ENCODE measurements around the gene CACNA2D1.

Gene CACNA2D1

DNA sequence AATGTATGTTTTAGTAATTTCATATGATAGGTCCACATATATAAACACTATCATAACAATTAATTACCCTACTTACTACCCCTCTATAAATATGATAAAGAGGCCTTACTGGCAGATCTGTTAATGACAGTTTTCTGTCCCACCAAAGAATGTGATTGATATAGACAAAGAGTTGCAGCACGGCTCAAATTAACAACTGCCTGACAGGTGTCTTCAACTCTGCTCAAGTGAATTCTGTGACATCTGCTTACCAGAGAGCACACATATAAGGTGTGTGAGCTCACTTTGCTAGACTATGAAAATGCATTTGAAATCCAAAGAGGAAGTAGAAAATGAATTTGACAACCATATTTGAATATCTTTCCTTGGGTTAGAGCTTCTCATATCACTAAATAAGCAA, 36.6 kb downstream of the CACNA2D1 start:
- no peak for DNase-seq
- H3K27me3 ChIP-seq: no peaks in the 10 kb centered on the region
- TF ChIP-seq, protein P1, sequence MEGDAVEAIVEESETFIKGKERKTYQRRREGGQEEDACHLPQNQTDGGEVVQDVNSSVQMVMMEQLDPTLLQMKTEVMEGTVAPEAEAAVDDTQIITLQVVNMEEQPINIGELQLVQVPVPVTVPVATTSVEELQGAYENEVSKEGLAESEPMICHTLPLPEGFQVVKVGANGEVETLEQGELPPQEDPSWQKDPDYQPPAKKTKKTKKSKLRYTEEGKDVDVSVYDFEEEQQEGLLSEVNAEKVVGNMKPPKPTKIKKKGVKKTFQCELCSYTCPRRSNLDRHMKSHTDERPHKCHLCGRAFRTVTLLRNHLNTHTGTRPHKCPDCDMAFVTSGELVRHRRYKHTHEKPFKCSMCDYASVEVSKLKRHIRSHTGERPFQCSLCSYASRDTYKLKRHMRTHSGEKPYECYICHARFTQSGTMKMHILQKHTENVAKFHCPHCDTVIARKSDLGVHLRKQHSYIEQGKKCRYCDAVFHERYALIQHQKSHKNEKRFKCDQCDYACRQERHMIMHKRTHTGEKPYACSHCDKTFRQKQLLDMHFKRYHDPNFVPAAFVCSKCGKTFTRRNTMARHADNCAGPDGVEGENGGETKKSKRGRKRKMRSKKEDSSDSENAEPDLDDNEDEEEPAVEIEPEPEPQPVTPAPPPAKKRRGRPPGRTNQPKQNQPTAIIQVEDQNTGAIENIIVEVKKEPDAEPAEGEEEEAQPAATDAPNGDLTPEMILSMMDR (IDR thresholded peaks at IDR 0.05; ENCODE audit: low read depth, low read length): no peak
- H3K4me1 ChIP-seq: no peaks in the 10 kb centered on the region; the same call in 1 of the 2 replicates
- peaks cover 5% of the 10 kb centered on the region; the same call in 1 of the 2 replicates for H3K36me3 ChIP-seq
- H3K4me3 ChIP-seq (ENCODE audit: low read depth, low read length): no peak overlapping the region
- no peaks in the 10 kb centered on the region; the same call in 1 of the 2 replicates for H3K9me3 ChIP-seq

DNA sequence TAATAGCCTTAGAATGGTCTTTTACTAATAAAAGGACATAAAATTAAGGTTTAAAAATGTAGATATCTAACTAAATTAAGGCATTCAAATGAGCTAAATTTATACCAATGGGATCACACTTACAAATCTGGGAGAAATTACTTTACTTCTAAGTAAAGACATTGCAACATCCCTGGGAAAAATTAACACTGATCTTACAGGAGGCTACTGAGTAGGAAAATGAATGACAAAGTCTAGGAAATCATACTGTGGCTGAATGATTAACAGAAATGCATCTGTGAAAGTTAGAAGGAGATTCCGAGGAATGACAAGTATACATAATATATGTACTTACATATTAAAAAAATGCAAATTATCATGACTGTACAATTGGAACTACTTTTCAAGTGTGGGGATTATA, 38.3 kb downstream of the CACNA2D1 start:
- H3K4me1 ChIP-seq: no peaks in the 10 kb centered on the region
- no peak overlapping the region for H3K4me3 ChIP-seq (ENCODE audit: low read depth, low read length)
- H3K27me3 ChIP-seq: no peaks in the 10 kb centered on the region
- peaks cover 5% of the 10 kb centered on the region; the same call in 1 of the 2 replicates for H3K36me3 ChIP-seq
- H3K9me3 ChIP-seq: no peaks in the 10 kb centered on the region; the same call in 1 of the 2 replicates
- TF ChIP-seq, protein P1 (IDR thresholded peaks at IDR 0.05; ENCODE audit: low read depth, low read length): no peak
- no peak for DNase-seq

DNA sequence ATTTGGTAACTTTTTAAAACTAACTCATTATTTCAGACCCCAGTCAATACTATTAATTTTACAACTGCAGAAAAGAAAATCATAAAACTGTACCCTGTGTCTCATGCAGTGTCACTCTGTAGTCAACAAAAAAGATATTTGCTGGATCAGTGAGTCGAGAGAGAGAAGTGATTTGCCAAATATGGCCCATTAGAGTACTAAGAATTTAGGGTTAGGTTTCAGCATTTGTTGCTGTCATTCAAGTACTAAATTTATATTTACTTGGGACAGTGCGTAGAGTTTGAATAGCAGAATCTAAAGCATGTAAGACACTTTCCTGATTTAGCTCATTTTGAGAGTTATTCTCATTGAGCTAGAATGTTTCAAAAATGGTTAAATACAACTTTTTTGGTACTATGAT, 38.9 kb downstream of the CACNA2D1 start:
- Histone ChIP-seq H3K4me3 (ENCODE audit: low read depth, low read length) (no peak overlapping the region), H3K9me3 (no peaks in the 10 kb centered on the region; the same call in 1 of the 2 replicates), H3K4me1 (no peaks in the 10 kb centered on the region), H3K27me3 (no peaks in the 10 kb centered on the region), H3K36me3 (peaks cover 7% of the 10 kb centered on the region; the same call in 1 of the 2 replicates)
- TF ChIP-seq, protein P1 (IDR thresholded peaks at IDR 0.05; ENCODE audit: low read depth, low read length): no peak
- DNase-seq: no peak

DNA sequence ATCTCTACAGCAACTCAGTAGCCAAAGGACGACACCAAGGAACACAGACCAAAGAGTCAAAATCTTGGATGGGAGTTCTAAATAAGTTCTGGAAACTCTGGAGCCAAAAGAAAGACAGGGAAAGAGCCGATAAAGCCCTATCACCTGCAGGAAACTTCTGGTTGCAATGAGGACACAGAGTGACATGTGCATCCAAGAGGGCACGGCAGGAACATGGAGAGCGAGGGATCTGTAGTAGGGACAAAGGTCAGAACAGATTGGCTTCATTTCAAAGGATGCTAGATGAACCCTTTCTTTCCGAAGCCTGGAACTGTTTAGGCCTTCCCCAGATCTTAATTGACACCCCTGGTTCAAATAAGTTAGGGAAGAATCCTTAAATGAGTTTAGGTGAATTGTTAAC, 39.5 kb downstream of the CACNA2D1 start:
- no peaks in the 10 kb centered on the region; the same call in 1 of the 2 replicates for H3K9me3 ChIP-seq
- H3K36me3 ChIP-seq: peaks cover 7% of the 10 kb centered on the region; the same call in 1 of the 2 replicates
- TF ChIP-seq, protein P1 (IDR thresholded peaks at IDR 0.05; ENCODE audit: low read depth, low read length): no peak
- DNase-seq: no peak
- no peak overlapping the region for H3K4me3 ChIP-seq (ENCODE audit: low read depth, low read length)
- no peaks in the 10 kb centered on the region for H3K4me1 ChIP-seq
- H3K27me3 ChIP-seq: no peaks in the 10 kb centered on the region

DNA sequence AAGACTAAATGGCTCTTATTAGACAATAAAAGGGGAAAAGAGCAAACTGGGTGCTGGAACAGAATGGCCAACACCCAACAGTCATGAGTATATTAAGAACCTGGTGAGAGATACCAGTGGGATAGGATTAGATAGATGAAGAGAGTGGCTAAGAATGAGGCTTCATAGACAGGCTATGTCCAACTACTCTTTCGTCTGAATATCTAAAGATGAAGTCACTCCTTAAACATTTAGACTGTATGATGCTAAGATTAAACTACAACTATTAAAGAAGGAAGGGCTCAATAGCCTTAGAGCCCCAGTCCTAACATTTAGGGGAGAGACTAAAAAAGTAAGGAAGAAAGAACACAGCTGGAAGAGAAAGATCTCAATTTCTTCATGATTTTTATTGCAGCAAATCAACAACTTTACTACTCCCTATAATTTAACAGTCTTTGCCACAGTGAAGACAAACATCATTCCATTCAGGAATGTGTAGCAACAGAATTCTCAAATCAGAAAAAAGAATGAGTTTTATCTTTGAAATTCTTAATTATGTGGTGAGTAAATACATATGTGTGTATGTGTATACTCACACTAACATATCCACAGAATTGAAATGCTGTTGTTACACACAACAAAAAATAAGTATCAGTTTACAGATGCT, 45.6 kb downstream of the CACNA2D1 start:
- Histone ChIP-seq H3K27me3 (no peaks in the 10 kb centered on the region), H3K9me3 (no peaks in the 10 kb centered on the region)
- no peak for DNase-seq

More for the DNA sequence above, 45.6 kb downstream of the CACNA2D1 start:
- H3K4me1 ChIP-seq: no peaks in the 10 kb centered on the region; the same call in 1 of the 2 replicates
- TF ChIP-seq, protein P1 (IDR thresholded peaks at IDR 0.05; ENCODE audit: low read depth, low read length): no peak
- H3K4me3 ChIP-seq (ENCODE audit: low read depth, low read length): no peak overlapping the region
- H3K36me3 ChIP-seq: 0 out of 2 replicates have a peak, but pooled peaks cover 2% of the 10 kb centered on the region
